HFF-Myc (cell line): ENCODE data around the gene NELFCD.

ENCODE experiments used
- DNase-seq: peaks from one replicate; pipeline ENCODE4 v3.0.0-alpha.2; 2011; ENCODE audit warnings: low read depth; ENCODE audit errors: extremely low read depth
- H3K4me3 ChIP-seq: replicated peaks from 2 replicates; pipeline ENCODE4 v1.5.1; 2011; ENCODE audit warnings: low read depth, mild to moderate bottlenecking, control low read depth, low read length
- TF ChIP-seq, protein P1 (sequence below): IDR thresholded peaks from 2 replicates; pipeline ENCODE4 v1.5.1; 2012; ENCODE audit warnings: mild to moderate bottlenecking, low read depth, low read length, control low read depth; ENCODE audit errors: missing control alignments

The NELFCD gene

GRCh38 chr20:58988565-58988882 lies 7.5 kb downstream of the NELFCD start:
- no peak for DNase-seq

DNA sequence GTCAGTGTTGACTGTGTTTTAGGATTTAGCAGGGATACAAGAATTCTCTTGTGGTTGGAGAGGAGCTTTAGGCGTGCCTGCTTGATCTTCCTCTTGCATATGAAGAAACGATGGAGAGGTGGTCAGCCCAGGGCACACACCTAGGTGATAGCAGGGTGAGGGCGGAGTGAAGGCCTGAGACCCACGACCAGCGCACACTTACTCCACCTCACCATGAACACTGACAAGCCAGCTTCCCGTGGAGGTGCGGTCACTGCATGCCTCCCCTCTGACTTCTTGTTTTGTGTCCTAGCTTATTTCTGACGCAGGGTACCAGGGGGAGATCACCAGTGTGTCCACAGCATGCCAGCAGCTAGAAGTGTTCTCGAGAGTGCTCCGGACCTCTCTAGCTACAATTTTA lies 8.1 kb downstream of the NELFCD start:
- TF ChIP-seq, protein P1, sequence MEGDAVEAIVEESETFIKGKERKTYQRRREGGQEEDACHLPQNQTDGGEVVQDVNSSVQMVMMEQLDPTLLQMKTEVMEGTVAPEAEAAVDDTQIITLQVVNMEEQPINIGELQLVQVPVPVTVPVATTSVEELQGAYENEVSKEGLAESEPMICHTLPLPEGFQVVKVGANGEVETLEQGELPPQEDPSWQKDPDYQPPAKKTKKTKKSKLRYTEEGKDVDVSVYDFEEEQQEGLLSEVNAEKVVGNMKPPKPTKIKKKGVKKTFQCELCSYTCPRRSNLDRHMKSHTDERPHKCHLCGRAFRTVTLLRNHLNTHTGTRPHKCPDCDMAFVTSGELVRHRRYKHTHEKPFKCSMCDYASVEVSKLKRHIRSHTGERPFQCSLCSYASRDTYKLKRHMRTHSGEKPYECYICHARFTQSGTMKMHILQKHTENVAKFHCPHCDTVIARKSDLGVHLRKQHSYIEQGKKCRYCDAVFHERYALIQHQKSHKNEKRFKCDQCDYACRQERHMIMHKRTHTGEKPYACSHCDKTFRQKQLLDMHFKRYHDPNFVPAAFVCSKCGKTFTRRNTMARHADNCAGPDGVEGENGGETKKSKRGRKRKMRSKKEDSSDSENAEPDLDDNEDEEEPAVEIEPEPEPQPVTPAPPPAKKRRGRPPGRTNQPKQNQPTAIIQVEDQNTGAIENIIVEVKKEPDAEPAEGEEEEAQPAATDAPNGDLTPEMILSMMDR: no peak
- DNase-seq: no peak
- no peak overlapping the region for H3K4me3 ChIP-seq

More at GRCh38 chr20:58988565-58988882, 7.5 kb downstream of the NELFCD start:
- no peak overlapping the region for H3K4me3 ChIP-seq
- TF ChIP-seq, protein P1: no peak

DNA sequence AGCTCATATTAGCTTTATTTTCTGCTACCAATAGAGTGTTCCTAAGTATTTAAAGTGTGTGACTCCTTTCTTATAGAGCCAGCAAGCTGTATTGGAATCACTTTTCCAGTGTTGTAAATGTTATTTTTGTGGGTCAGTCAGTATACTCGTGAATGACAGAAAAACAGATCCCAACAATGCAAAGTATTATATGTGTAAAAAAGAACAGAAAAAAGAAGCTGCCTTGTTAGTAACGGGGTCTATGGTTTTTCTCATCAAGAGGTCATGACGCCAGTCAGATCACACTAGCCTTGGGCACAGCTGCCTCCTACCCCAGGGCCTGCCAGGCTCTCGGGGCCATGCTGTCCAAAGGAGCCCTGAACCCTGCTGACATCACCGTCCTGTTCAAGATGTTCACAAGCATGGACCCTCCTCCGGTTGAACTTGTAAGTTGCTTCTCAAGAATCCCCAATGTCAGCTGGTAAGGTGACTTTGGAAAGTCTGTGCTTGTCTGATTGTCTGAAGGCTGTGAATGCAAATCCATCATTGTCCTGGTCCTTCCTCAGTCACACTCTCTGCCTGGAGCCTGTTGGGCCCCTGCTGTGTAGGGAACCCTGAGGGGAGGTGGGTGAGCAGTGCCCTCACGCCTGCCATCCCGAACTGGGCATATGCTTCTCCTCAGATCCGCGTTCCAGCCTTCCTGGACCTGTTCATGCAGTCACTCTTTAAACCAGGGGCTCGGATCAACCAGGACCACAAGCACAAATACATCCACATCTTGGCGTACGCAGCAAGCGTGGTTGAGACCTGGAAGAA lies 9.8 kb downstream of the NELFCD start:
- no peak overlapping the region for H3K4me3 ChIP-seq
- no peak for DNase-seq
- TF ChIP-seq, protein P1: no peak

GRCh38 chr20:58991715-58992114 lies 10.7 kb downstream of the NELFCD start:
- TF ChIP-seq, protein P1: no peak
- DNase-seq: no peak
- H3K4me3 ChIP-seq: no peak overlapping the region

- no peak for DNase-seq
- TF ChIP-seq, protein P1: no peak
- no peak overlapping the region for H3K4me3 ChIP-seq
These were observed 11.9 kb downstream of the NELFCD start for GRCh38 chr20:58992911-58993310.

DNA sequence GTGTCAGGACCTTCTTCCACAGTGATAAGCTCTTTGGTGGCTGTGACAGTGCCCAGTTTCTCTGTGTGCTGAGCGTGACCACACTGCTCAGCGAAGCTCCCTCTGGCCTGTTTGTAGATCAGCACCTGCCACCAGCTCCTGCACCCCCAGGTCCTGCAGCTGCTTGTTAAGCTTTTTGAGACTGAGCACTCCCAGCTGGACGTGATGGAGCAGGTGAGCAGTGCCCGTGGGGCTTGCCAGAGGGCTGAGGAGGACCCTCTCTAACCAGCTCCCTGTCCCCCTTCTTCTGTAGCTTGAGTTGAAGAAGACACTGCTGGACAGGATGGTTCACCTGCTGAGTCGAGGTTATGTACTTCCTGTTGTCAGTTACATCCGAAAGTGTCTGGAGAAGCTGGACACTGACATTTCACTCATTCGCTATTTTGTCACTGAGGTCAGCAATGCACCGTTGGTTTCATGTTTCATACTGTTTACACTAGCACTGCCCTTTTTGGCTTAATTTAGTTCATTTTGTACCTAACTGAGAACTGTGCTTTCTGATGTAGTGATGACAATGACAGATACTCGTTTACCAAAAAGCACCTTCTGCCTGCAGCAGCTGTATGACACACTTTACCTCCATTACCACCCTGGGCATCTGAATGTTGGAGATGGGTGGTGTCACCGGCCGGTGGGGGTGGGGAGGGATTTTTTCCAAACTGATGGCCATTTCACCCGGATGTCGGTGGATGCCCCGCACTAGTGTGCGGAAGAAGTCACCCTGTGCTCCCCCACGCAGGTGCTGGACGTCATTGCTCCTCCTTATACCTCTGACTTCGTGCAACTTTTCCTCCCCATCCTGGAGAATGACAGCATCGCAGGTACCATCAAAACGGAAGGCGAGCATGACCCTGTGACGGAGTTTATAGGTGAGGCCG lies 12.5 kb downstream of the NELFCD start:
- TF ChIP-seq, protein P1: no peak
- H3K4me3 ChIP-seq: no peak overlapping the region
- DNase-seq: no peak
